ENCODE data around the gene FBLN5.
A peak's percentile ranks its signal among the peaks of the same experiment; 100 is the strongest.

FBLN5 gene, protein sequence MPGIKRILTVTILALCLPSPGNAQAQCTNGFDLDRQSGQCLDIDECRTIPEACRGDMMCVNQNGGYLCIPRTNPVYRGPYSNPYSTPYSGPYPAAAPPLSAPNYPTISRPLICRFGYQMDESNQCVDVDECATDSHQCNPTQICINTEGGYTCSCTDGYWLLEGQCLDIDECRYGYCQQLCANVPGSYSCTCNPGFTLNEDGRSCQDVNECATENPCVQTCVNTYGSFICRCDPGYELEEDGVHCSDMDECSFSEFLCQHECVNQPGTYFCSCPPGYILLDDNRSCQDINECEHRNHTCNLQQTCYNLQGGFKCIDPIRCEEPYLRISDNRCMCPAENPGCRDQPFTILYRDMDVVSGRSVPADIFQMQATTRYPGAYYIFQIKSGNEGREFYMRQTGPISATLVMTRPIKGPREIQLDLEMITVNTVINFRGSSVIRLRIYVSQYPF

DNA sequence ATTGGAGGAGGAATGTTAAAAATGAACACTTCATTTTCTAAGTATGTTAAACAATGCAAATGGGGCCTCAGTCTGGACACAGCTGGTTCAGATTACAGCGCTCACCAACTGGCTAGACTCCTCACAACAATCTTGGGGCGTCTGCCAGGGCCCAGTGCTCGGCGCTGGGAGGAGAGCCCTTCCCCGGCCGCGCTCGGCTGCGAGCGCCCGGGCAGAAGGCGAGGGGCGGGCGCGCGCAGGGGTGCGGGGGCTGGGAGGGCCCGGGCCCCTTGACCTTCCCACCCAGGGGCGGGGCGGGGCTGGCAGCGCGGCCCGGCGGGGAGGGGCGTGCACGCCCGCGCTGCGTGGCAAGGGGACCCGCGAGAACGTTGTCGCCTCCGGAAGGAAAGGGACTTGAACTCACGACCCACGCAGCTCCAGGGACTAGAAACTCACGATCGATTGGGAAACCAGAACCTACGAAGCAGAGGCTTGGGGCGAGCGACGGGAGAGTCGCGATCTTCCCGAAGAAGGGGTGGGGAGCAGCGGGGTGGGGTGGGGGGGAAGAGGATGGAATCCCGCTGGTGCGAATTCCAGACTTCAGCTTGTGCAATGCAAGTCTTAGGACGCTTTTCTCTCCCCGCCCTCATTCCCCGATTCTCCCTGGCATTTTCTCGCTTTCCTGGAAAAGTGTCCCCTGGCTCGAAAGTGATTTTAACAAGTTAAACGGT is at the start of gene FBLN5:
Gene FBLN5, minus strand, starts transcription at position 220 of the 710 bp plus-strand sequence. CDS start 465 bp downstream, outside the sequence.
- ChIA-PET CTCF (interaction anchor here (1.1 kb wide), 1 partner anchor 9 kb away, joined by 3 read pairs; no protein-coding TSS in a partner anchor), POLR2A (no interaction called here)
- no peak for DNase-seq (ENCODE audit: extremely low spot score)

DNA sequence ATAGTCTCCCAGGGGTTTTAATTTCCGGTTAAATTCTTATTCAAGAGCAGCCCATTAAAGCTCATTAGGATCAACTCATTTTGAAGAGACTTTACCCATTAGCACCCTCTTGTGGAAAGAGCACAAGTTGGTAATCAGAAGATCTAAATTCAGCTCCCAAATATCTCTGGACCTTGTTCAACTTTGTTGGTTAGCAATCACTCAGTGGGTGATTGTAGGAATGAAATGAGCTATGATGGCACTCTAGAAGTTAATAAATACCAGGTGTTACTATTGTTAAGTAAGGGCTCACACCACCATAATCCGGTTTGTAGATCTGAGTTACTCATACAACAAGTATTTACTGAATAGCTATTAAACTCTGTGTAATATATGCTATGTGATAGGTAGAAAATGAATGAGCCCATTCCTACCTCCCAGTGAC is 49.5 kb upstream of the FBLN5 start:
- TF ChIP-seq CTCF (IDR thresholded peaks at IDR 0.05; ENCODE audit: control extremely low read depth, extremely low read depth, low read depth, missing control alignments): peak; percentile 49
- ChIA-PET POLR2A (no interaction called here), CTCF (interaction anchor here (0.6 to 2.2 kb wide), 26 partner anchors 10 to 693 kb away, joined by 3 to 21 read pairs (median 4); partner anchors contain the start of gene TRIP11)
- peak; percentile 29 for DNase-seq (ENCODE audit: extremely low spot score)

More for the DNA sequence above, at the start of gene FBLN5:
- no peak for TF ChIP-seq CTCF (IDR thresholded peaks at IDR 0.05; ENCODE audit: control extremely low read depth, extremely low read depth, low read depth, missing control alignments)

GRCh38 chr14:91987192-91987591 is 39.7 kb upstream of the FBLN5 start:
- no peak for DNase-seq (ENCODE audit: extremely low spot score)
- CTCF ChIA-PET: no interaction called here
- POLR2A ChIA-PET: no interaction called here
- TF ChIP-seq CTCF (IDR thresholded peaks at IDR 0.05; ENCODE audit: control extremely low read depth, extremely low read depth, low read depth, missing control alignments): no peak

GRCh38 chr14:91985521-91986255 is 38.2 kb upstream of the FBLN5 start:
- no peak for TF ChIP-seq CTCF (IDR thresholded peaks at IDR 0.05; ENCODE audit: control extremely low read depth, extremely low read depth, low read depth, missing control alignments)
- ChIA-PET POLR2A (no interaction called here), CTCF (interaction anchor here (1.4 to 3.2 kb wide), 3 partner anchors 9 to 14 kb away, joined by 5 to 13 read pairs (median 6); no protein-coding TSS in a partner anchor)
- no peak for DNase-seq (ENCODE audit: extremely low spot score)

GRCh38 chr14:91985008-91985407 is 37.5 kb upstream of the FBLN5 start:
- DNase-seq (ENCODE audit: extremely low spot score): no peak
- ChIA-PET CTCF (interaction anchor here (1.4 to 3.2 kb wide), 3 partner anchors 9 to 15 kb away, joined by 5 to 13 read pairs (median 6); no protein-coding TSS in a partner anchor), POLR2A (no interaction called here)
- no peak for TF ChIP-seq CTCF (IDR thresholded peaks at IDR 0.05; ENCODE audit: control extremely low read depth, extremely low read depth, low read depth, missing control alignments)

DNA sequence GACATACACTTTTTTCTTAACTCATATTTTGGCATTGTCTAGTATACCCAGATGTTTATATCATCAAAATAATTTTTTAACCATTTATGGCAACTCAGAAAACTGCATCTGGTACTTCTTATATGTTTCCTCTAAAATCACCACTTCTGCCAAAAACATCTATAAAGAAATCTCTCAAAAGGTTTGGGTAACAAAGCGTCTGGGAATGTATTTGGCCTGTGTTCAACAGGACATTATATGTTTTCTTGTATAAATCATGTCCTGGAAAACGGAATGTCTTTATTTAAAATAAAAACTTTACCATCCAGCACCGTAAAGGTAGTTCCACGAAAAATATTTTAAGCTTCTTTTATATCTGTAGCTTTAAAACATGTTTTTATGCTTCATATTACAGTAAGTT is 36.1 kb upstream of the FBLN5 start:
- ChIA-PET CTCF (interaction anchor here (1.2 to 3.2 kb wide), 2 partner anchors 13 kb away, joined by 7 to 13 read pairs; no protein-coding TSS in a partner anchor), POLR2A (no interaction called here)
- no peak for DNase-seq (ENCODE audit: extremely low spot score)
- no peak for TF ChIP-seq CTCF (IDR thresholded peaks at IDR 0.05; ENCODE audit: control extremely low read depth, extremely low read depth, low read depth, missing control alignments)

Data from GM10248 (cell line).